HepG2 (cell line): ENCODE data around the gene JSRP1. TPM values are rescaled to one million over a fixed set of nuclear protein-coding genes. Genes with fewer than 3 reads are reported as not detected.

Source experiments
- ATAC-seq: fragments of 200-7000 bp; cut with Tn5 transposase; 3 replicates; pipeline ENCODE4 v1.9.1; 2020; ENCODE audit warnings: mild to moderate bottlenecking, moderate library complexity
- BruUV-seq: library from RNA; stranded (reverse); fragments of 400-500 nt; replicated peaks from 2 replicates; lab custom pipeline; 2021; lab: Mats Ljungman, UMichigan
- CTCF ChIA-PET: fragments of 300-600 bp; formaldehyde crosslinking; extraction: SDS; loops from one replicate; lab custom pipeline; 2021; ENCODE audit warnings: low total read pairs, inconsistent platforms, low intra/inter-chr PET ratio; lab: Yijun Ruan, JAX
- POLR2A ChIA-PET: fragments of 350-600 bp; sonication (Branson Sonifier 250); formaldehyde crosslinking; loops from one replicate; lab custom pipeline; 2020; ENCODE audit warnings: antibody characterized with exemption, inconsistent platforms; lab: Yijun Ruan, JAX
- DNase-seq: peaks from one replicate; pipeline ENCODE4 v3.0.0-alpha.2; 2015; ENCODE audit warnings: low spot score
- FAIRE-seq: peaks from 3 replicates; lab custom pipeline; 2011; peaks lifted over from hg19 to GRCh38; lab: Jason Lieb, UNC
- H2AFZ ChIP-seq: one replicate; pipeline ENCODE4 v1.6.1; 2011; ENCODE audit warnings: low read length, inconsistent platforms
- H3K27ac ChIP-seq: fragments of 300-600 bp; 3 replicates; pipeline ENCODE4 v1.8.0; 2011; ENCODE audit warnings: mixed run types, mild to moderate bottlenecking, mixed read lengths, low read length, inconsistent platforms; ENCODE audit not compliant: insufficient read depth; ENCODE audit errors: extremely low read length
- H3K27me3 ChIP-seq, 2 experiments: fragments of 200-600 bp in 1 of 2; 2 replicates in 1 of 2; 3 replicates in 1 of 2; pipeline versions ENCODE4 v1.6.0 to v1.8.0; 2011; ENCODE audit warnings: low read length in 2 of 2, mild to moderate bottlenecking in 2 of 2, moderate library complexity in 2 of 2, inconsistent platforms in 1 of 2; ENCODE audit not compliant: insufficient read depth in 2 of 2, control insufficient read depth in 1 of 2
- H3K36me3 ChIP-seq, 2 experiments: fragments of 200-600 bp in 1 of 2; replicated peaks in 1 of 2; 2 replicates in 1 of 2; 3 replicates in 1 of 2; pipeline versions ENCODE4 v1.5.1 to v1.8.0; 2011; ENCODE audit warnings: low read length in 2 of 2, inconsistent platforms in 1 of 2; ENCODE audit not compliant: insufficient read depth in 2 of 2, control insufficient read depth in 1 of 2
- H3K4me1 ChIP-seq: 2 replicates; pipeline ENCODE4 v1.5.1; 2012; ENCODE audit warnings: low read length, inconsistent platforms; ENCODE audit not compliant: insufficient read depth
- H3K4me2 ChIP-seq: 2 replicates; pipeline ENCODE4 v1.6.0; 2011; ENCODE audit warnings: low read depth, low read length, inconsistent platforms
- H3K4me3 ChIP-seq, 3 experiments: fragments of 200-600 bp in 1 of 3; sonication (generic), shearing (Covaris generic) in 1 of 3; replicated peaks in 1 of 3; 2 replicates each; pipeline ENCODE4 v1.5.1; 2011 to 2016; ENCODE audit warnings: low read length in 3 of 3, inconsistent platforms in 2 of 3, low read depth in 2 of 3, mild to moderate bottlenecking in 2 of 3, control low read depth in 1 of 3, mixed read lengths in 1 of 3; ENCODE audit not compliant: insufficient read depth in 1 of 3
- H3K79me2 ChIP-seq: one replicate; pipeline ENCODE4 v1.6.1; 2011; ENCODE audit warnings: low read length, inconsistent platforms; ENCODE audit not compliant: insufficient read depth
- H3K9ac ChIP-seq: 2 replicates; pipeline ENCODE4 v1.6.0; 2011; ENCODE audit warnings: mild to moderate bottlenecking, low read depth, low read length, inconsistent platforms; ENCODE audit not compliant: insufficient read depth
- H3K9me3 ChIP-seq: 2 replicates; pipeline ENCODE4 v1.5.1; 2012; ENCODE audit warnings: mild to moderate bottlenecking, low read length
- H4K20me1 ChIP-seq: 2 replicates; pipeline ENCODE4 v1.6.0; 2011; ENCODE audit warnings: inconsistent platforms, mild to moderate bottlenecking, low read length, moderate library complexity; ENCODE audit not compliant: insufficient read depth
- CBX1 ChIP-seq: IDR thresholded peaks from one replicate; pipeline ENCODE4 v1.6.1; 2016; ENCODE audit warnings: antibody characterized with exemption, low read depth
- CCDC6 ChIP-seq: sonication (generic); formaldehyde crosslinking; IDR thresholded peaks from 2 replicates; pipeline ENCODE4 v1.8.1; 2022; ENCODE audit warnings: mild to moderate bottlenecking, missing genetic modification reagents, moderate library complexity
- HNRNPL ChIP-seq: fragments of 200-400 bp; formaldehyde crosslinking; IDR thresholded peaks from 2 replicates; pipeline ENCODE4 v1.6.1; 2017; ENCODE audit warnings: mild to moderate bottlenecking, low read depth, low read length
- HOXA3 ChIP-seq: sonication (generic); formaldehyde crosslinking; IDR thresholded peaks from 2 replicates; pipeline ENCODE4 v1.5.0; 2020; ENCODE audit warnings: missing genetic modification reagents
- IRX3 ChIP-seq: sonication (generic); formaldehyde crosslinking; IDR thresholded peaks from 2 replicates; pipeline ENCODE4 v1.8.1; 2023; ENCODE audit warnings: mild to moderate bottlenecking, low read depth, missing genetic modification reagents, borderline replicate concordance
- MAFG ChIP-seq: sonication (generic); formaldehyde crosslinking; IDR thresholded peaks from 2 replicates; pipeline ENCODE4 v1.5.1; 2020; ENCODE audit warnings: mild to moderate bottlenecking, missing genetic modification reagents
- NFE2 ChIP-seq: sonication (generic); formaldehyde crosslinking; IDR thresholded peaks from 2 replicates; pipeline ENCODE4 v1.4.0; 2020; ENCODE audit warnings: missing genetic modification reagents
- STAG1 ChIP-seq: sonication (generic); formaldehyde crosslinking; IDR thresholded peaks from 2 replicates; pipeline ENCODE4 v1.4.0; 2020; ENCODE audit warnings: missing genetic modification reagents
- ZBTB7A ChIP-seq: sonication (generic); formaldehyde crosslinking; IDR thresholded peaks from 2 replicates; pipeline ENCODE4 v1.8.0; 2022; ENCODE audit warnings: mild to moderate bottlenecking, missing genetic modification reagents
- ZIK1 ChIP-seq: sonication (generic); formaldehyde crosslinking; IDR thresholded peaks from 2 replicates; pipeline ENCODE4 v1.5.0; 2020; ENCODE audit warnings: mild to moderate bottlenecking, low read depth, missing genetic modification reagents, borderline replicate concordance
- ZNF776 ChIP-seq: sonication (generic); formaldehyde crosslinking; IDR thresholded peaks from 2 replicates; pipeline ENCODE4 v1.4.0; 2020; ENCODE audit warnings: mild to moderate bottlenecking, missing genetic modification reagents
- WGBS: methylation state at CpG from one replicate; pipeline ENCODE4 v1.1.6; 2017; ENCODE audit warnings: low lambda C conversion rate; 5-methylcytosine and 5-hydroxymethylcytosine counted together
- in situ Hi-C: cut with HindIII; loops from 2 replicates; pipeline ENCODE4 v1.10.0; 2017; ENCODE audit warnings: low pct_unique_long_range_greater_than_20kb; ENCODE audit not compliant: extremely low pct_ligation_motif_present
- intact Hi-C: fragments of 100-400 bp; cut with micrococcal nuclease; formaldehyde crosslinking; loops from one replicate; pipeline ENCODE4 v1.10.0; 2022; ENCODE audit not compliant: unreplicated experiment
- polyA plus RNA-seq, 8 experiments: library from polyadenylated mRNA; depleted of rRNA in 3 of 8; stranded (reverse) in 7 of 8; unstranded in 1 of 8; fragments of >200 nt; fragmentation: Illumina TruSeq in 4 of 8; extraction: Trizol in 4 of 8; gene quantifications; 2 replicates each; pipeline versions ENCODE4 v1.2.1 to v1.2.3, GENCODE V29; 2011 to 2016; ENCODE audit warnings: low read depth in 4 of 8, missing spikeins in 1 of 8, mixed read lengths in 1 of 8; ENCODE audit not compliant: insufficient read depth in 1 of 8
- total RNA-seq, 5 experiments: library from RNA; depleted of rRNA; stranded (reverse); fragments of >200 nt; fragmentation: Illumina TruSeq; extraction: Trizol; gene quantifications; 2 replicates each; pipeline ENCODE4 v1.2.3, GENCODE V29; 2016; ENCODE audit warnings: low read depth in 1 of 5
- TF ChIP-seq, protein P1 (sequence below): fragments of 450-650 bp; IDR thresholded peaks from 2 replicates; pipeline ENCODE4 v1.6.1; 2017
- TF ChIP-seq, protein P2 (sequence below): sonication (generic); formaldehyde crosslinking; IDR thresholded peaks from 2 replicates; pipeline ENCODE4 v1.4.0; 2020; ENCODE audit warnings: missing genetic modification reagents, borderline replicate concordance
- TF ChIP-seq, protein P3 (sequence below): sonication (generic); formaldehyde crosslinking; IDR thresholded peaks from 2 replicates; pipeline ENCODE4 v1.5.0; 2020; ENCODE audit warnings: mild to moderate bottlenecking, missing genetic modification reagents

The JSRP1 gene
- total and polyA plus RNA-seq, 2 of the 13 experiments (the other 11 are each of a cell fraction or from before 2014, with no cell fraction given): 0.16 to 0.38 TPM

DNA sequence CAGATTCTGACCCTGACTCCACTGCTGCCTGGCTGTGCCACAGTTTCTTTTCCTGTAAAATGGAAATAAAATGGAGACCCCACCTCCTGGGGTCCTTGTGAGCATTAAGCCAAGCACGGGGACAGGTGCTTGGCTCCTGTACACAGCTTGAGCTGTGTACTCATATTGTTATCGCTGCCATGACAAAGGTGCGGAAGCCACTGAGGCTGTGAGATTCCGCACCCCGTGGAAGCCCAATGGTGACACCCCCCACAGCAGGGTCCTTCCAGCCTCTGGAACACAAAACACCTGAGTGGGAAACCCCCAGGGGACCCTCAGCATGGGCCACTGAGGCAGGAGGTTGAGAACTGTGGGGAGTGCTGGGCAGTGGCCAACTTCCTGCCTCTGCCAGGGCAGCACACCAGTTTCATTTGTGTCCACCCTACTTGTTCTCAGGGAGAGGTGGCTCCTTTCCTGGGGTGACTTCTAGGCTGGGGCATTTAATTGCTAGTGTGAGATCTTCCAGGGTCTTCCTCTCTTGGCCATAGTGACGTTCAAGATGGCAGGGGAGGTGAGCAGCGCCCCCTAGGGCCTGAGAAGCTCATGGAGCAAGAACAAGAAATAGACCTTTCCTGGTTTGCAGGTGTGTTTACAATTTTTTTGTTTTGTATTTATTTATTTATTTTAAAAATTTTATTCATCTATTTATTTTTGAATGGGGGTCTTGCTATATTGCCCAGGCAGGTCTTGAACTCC is 5.4 kb upstream of the JSRP1 start (continued):
- no peak for TF ChIP-seq ZBTB7A (CRISPR knock-in tag)
- peak; percentile 15; the same call in 1 of the 2 replicates for TF ChIP-seq STAG1
- no peak for TF ChIP-seq MAFG (CRISPR knock-in tag)
- TF ChIP-seq NFE2 (CRISPR knock-in tag): no peak
- TF ChIP-seq CBX1: no peak
- TF ChIP-seq HOXA3 (CRISPR knock-in tag): no peak
- TF ChIP-seq ZIK1 (CRISPR knock-in tag): no peak
- no peak for TF ChIP-seq IRX3
- TF ChIP-seq HNRNPL: no peak
- TF ChIP-seq, protein P1, sequence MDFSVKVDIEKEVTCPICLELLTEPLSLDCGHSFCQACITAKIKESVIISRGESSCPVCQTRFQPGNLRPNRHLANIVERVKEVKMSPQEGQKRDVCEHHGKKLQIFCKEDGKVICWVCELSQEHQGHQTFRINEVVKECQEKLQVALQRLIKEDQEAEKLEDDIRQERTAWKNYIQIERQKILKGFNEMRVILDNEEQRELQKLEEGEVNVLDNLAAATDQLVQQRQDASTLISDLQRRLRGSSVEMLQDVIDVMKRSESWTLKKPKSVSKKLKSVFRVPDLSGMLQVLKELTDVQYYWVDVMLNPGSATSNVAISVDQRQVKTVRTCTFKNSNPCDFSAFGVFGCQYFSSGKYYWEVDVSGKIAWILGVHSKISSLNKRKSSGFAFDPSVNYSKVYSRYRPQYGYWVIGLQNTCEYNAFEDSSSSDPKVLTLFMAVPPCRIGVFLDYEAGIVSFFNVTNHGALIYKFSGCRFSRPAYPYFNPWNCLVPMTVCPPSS: no peak
- no peak for TF ChIP-seq CCDC6 (CRISPR knock-in tag)
- TF ChIP-seq ZNF776 (CRISPR knock-in tag): no peak
- TF ChIP-seq, all 625 proteins: peak for 3

DNA sequence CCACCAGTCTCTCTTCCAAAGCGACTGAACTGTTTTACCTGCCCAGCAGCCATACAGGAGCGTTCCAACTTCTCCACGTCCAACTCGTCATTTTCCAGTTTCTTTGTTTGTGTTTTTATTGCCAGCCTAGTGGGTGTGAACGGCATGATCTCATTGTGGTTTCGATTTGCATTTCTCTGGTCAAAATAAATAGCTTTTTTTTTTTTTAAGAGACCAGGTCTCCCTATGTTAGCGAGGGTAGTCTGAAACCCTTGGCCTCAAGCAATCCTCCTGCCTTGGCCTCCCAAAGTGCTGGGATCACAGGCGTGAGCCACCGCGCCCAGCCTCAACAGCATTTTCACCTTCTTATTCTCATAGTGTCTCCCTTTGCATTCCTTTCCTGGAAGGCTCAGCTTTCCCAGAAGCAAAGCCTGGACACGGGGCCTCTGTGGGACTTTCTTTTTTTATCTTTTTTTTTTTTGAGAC is 4.2 kb upstream of the JSRP1 start:
- TF ChIP-seq, protein P2, sequence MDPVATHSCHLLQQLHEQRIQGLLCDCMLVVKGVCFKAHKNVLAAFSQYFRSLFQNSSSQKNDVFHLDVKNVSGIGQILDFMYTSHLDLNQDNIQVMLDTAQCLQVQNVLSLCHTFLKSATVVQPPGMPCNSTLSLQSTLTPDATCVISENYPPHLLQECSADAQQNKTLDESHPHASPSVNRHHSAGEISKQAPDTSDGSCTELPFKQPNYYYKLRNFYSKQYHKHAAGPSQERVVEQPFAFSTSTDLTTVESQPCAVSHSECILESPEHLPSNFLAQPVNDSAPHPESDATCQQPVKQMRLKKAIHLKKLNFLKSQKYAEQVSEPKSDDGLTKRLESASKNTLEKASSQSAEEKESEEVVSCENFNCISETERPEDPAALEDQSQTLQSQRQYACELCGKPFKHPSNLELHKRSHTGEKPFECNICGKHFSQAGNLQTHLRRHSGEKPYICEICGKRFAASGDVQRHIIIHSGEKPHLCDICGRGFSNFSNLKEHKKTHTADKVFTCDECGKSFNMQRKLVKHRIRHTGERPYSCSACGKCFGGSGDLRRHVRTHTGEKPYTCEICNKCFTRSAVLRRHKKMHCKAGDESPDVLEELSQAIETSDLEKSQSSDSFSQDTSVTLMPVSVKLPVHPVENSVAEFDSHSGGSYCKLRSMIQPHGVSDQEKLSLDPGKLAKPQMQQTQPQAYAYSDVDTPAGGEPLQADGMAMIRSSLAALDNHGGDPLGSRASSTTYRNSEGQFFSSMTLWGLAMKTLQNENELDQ (CRISPR knock-in tag): no peak
- TF ChIP-seq, protein P3, sequence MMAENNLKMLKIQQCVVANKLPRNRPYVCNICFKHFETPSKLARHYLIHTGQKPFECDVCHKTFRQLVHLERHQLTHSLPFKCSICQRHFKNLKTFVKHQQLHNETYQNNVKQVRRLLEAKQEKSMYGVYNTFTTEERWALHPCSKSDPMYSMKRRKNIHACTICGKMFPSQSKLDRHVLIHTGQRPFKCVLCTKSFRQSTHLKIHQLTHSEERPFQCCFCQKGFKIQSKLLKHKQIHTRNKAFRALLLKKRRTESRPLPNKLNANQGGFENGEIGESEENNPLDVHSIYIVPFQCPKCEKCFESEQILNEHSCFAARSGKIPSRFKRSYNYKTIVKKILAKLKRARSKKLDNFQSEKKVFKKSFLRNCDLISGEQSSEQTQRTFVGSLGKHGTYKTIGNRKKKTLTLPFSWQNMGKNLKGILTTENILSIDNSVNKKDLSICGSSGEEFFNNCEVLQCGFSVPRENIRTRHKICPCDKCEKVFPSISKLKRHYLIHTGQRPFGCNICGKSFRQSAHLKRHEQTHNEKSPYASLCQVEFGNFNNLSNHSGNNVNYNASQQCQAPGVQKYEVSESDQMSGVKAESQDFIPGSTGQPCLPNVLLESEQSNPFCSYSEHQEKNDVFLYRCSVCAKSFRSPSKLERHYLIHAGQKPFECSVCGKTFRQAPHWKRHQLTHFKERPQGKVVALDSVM (CRISPR knock-in tag): peak; percentile 72; the same call in 1 of the 2 replicates
- intact Hi-C loops (no loop called here), in situ Hi-C loops (no loop called here)
- no peaks in the 10 kb centered on the region for H3K79me2 ChIP-seq
- ChIA-PET POLR2A (interaction anchor here (1.8 to 5.2 kb wide), 3 partner anchors 10 to 48 kb away, joined by 5 to 35 read pairs (median 10); no protein-coding TSS in a partner anchor), CTCF (no interaction called here)
- no TSS peak for BruUV-seq
- no peaks in the 10 kb centered on the region for H3K36me3 ChIP-seq
- no peak overlapping the region for H3K4me3 ChIP-seq
- H4K20me1 ChIP-seq: no peaks in the 10 kb centered on the region
- H3K9ac ChIP-seq: no peak overlapping the region
- ATAC-seq (no peak), DNase-seq (no peak), FAIRE-seq (no peak)
- 29% methylated on average over 11 of the region's 11 CpGs for WGBS
- no peaks in the 10 kb centered on the region for H3K9me3 ChIP-seq
- H3K27ac ChIP-seq: no peak overlapping the region
- H2AFZ ChIP-seq: no peak overlapping the region
- H3K4me1 ChIP-seq: peaks cover 54% of the 10 kb centered on the region
- H3K27me3 ChIP-seq: peaks cover 3 to 5% of the 10 kb centered on the region in 2 experiments; a peak in 3 of 5 replicates
- H3K4me2 ChIP-seq: peak overlapping the region; percentile 39; the same call in 1 of the 2 replicates
